GM18870 (cell line): Measurements from ENCODE around the gene RNF149.

Experiments used
- ATAC-seq: cut with Tn5 transposase; IDR thresholded peaks from one replicate; pipeline ENCODE4 v1.9.1; 2021; ENCODE audit warnings: moderate library complexity; ENCODE audit not compliant: unreplicated experiment

The RNF149 gene

GRCh38 chr2:101299604-101300003 is 8.9 kb downstream of the RNF149 start:
- no peak for ATAC-seq

- no peak for ATAC-seq
Measured at GRCh38 chr2:101297383-101297782, 11.1 kb downstream of the RNF149 start.

- ATAC-seq: no peak
Measured at GRCh38 chr2:101296371-101296770, 12.1 kb downstream of the RNF149 start.

GRCh38 chr2:101295895-101296294 is 12.6 kb downstream of the RNF149 start:
- ATAC-seq: no peak

- no peak for ATAC-seq
Measured at GRCh38 chr2:101294861-101295260, 13.6 kb downstream of the RNF149 start.

- no peak for ATAC-seq
Measured at GRCh38 chr2:101293544-101293943, 15.0 kb downstream of the RNF149 start.

- no peak for ATAC-seq
Measured at GRCh38 chr2:101291973-101292372, 16.5 kb downstream of the RNF149 start.

GRCh38 chr2:101290711-101291110 is 17.8 kb downstream of the RNF149 start:
- no peak for ATAC-seq

- no peak for ATAC-seq
Measured at GRCh38 chr2:101287303-101287702, 21.2 kb downstream of the RNF149 start.

GRCh38 chr2:101286684-101287083 is 21.8 kb downstream of the RNF149 start:
- ATAC-seq: no peak

- no peak for ATAC-seq
Measured at GRCh38 chr2:101282980-101283379, 25.5 kb downstream of the RNF149 start.

- ATAC-seq: no peak
Measured at GRCh38 chr2:101281482-101281881, 27.0 kb downstream of the RNF149 start.

GRCh38 chr2:101278925-101279324 is 29.6 kb downstream of the RNF149 start:
- ATAC-seq: no peak

GRCh38 chr2:101277111-101277510 is 31.4 kb downstream of the RNF149 start:
- no peak for ATAC-seq

- no peak for ATAC-seq
Measured at GRCh38 chr2:101274142-101274541, 34.4 kb downstream of the RNF149 start.

GRCh38 chr2:101273056-101273455 is 35.4 kb downstream of the RNF149 start:
- ATAC-seq: no peak

GRCh38 chr2:101272045-101272784 is 36.3 kb downstream of the RNF149 start:
- peak; percentile 85 for ATAC-seq

- no peak for ATAC-seq
Measured at GRCh38 chr2:101270700-101271259, 37.7 kb downstream of the RNF149 start.

- peak; percentile 60 for ATAC-seq
Measured at GRCh38 chr2:101267671-101268656, 40.5 kb downstream of the RNF149 start.

- no peak for ATAC-seq
Measured at GRCh38 chr2:101265893-101266499, 42.5 kb downstream of the RNF149 start.

- ATAC-seq: no peak
Measured at GRCh38 chr2:101264360-101264939, 44.1 kb downstream of the RNF149 start.
